Calu3 (cell line): ENCODE data around the gene CXXC5. TPM values are rescaled to one million over a fixed set of nuclear protein-coding genes. Genes with fewer than 3 reads are reported as not detected.
A peak's percentile ranks its signal among the peaks of the same experiment; 100 is the strongest.

Experiments used
- BruUV-seq: library from RNA; stranded (reverse); fragments of 400-500 nt; replicated peaks from 2 replicates; lab custom pipeline; 2021; lab: Mats Ljungman, UMichigan
- CTCF ChIA-PET: fragments of 300-600 bp; sonication (Branson Sonifier 250); formaldehyde crosslinking; loops from one replicate; lab custom pipeline; 2022; ENCODE audit warnings: antibody characterized with exemption; lab: Charles Lee
- DNase-seq: peaks from one replicate; pipeline ENCODE4 v3.0.0; 2022
- H3K27ac Mint-ChIP-seq: one replicate; pipeline ENCODE4 v1.8.0; 2022; ENCODE audit warnings: mixed read lengths; ENCODE audit not compliant: unreplicated experiment
- H3K27me3 Mint-ChIP-seq: one replicate; pipeline ENCODE4 v1.8.0; 2022; ENCODE audit warnings: mixed read lengths; ENCODE audit not compliant: unreplicated experiment
- H3K36me3 Mint-ChIP-seq: one replicate; pipeline ENCODE4 v1.8.0; 2022; ENCODE audit warnings: mild to moderate bottlenecking, moderate library complexity, mixed read lengths; ENCODE audit not compliant: insufficient read depth, unreplicated experiment
- H3K4me1 Mint-ChIP-seq: one replicate; pipeline ENCODE4 v1.8.0; 2022; ENCODE audit warnings: mild to moderate bottlenecking, low read depth, mixed read lengths; ENCODE audit not compliant: unreplicated experiment
- H3K4me3 Mint-ChIP-seq: one replicate; pipeline ENCODE4 v1.8.0; 2022; ENCODE audit warnings: mild to moderate bottlenecking, low read depth, moderate library complexity, mixed read lengths; ENCODE audit not compliant: unreplicated experiment
- H3K9me3 Mint-ChIP-seq: one replicate; pipeline ENCODE4 v1.8.0; 2022; ENCODE audit warnings: low read depth, mixed read lengths; ENCODE audit not compliant: unreplicated experiment
- CTCF ChIP-seq: fragments of 200-600 bp; IDR thresholded peaks from one replicate; pipeline ENCODE4 v1.8.0; 2022; ENCODE audit warnings: antibody characterized with exemption; ENCODE audit not compliant: unreplicated experiment
- intact Hi-C: fragments of 100-400 bp; cut with micrococcal nuclease; formaldehyde crosslinking; loops from one replicate; pipeline ENCODE4 v1.10.0; 2022; ENCODE audit not compliant: unreplicated experiment
- total RNA-seq: library from RNA; stranded (reverse); gene quantifications from 2 replicates; pipeline ENCODE4 v1.2.3, GENCODE V29; 2022

Gene CXXC5
- total RNA-seq, 1 experiment from 2014 or later = 69.1 TPM

GRCh38 chr5:139667001-139667729 lies 19.0 kb downstream of the CXXC5 start:
- H3K4me3 Mint-ChIP-seq = no peak overlapping the region
- H3K36me3 Mint-ChIP-seq = peaks cover 20% of the 10 kb centered on the region
- no peaks in the 10 kb centered on the region for H3K27me3 Mint-ChIP-seq
- CTCF ChIA-PET = interaction anchor here (1.2 to 2.9 kb wide), 5 partner anchors 9 to 108 kb away, joined by 3 to 11 read pairs (median 5); no protein-coding TSS in a partner anchor
- no peak for TF ChIP-seq CTCF
- DNase-seq = no peak
- intact Hi-C loops = no loop called here
- no TSS peak for BruUV-seq
- H3K9me3 Mint-ChIP-seq = no peaks in the 10 kb centered on the region
- peaks cover 63% of the 10 kb centered on the region for H3K4me1 Mint-ChIP-seq
- no peak overlapping the region for H3K27ac Mint-ChIP-seq

DNA sequence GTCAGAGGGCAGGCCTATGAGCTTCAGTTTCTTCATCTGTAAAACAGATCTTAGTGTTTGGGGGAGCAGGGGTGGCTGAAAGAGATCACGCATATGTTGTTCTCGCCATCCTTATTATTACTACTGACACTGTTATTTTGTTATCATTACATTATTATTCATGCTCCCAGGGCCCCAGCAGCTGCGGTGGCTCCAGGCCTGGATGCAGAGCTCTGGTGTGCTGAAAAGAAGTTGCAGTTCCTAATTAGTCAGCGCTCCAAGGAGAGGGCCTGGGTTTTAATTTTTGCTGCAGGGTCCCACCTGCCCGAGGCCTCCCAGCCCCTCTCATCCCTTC lies 19.5 kb downstream of the CXXC5 start:
- no TSS peak for BruUV-seq
- Mint-ChIP-seq H3K27me3 (no peaks in the 10 kb centered on the region), H3K4me1 (peaks cover 60% of the 10 kb centered on the region), H3K27ac (peak overlapping the region; percentile 47), H3K4me3 (peak overlapping the region; percentile 66), H3K9me3 (no peaks in the 10 kb centered on the region), H3K36me3 (peaks cover 21% of the 10 kb centered on the region)
- CTCF ChIA-PET = interaction anchor here (1.2 to 2.9 kb wide), 5 partner anchors 10 to 108 kb away, joined by 3 to 11 read pairs (median 5); no protein-coding TSS in a partner anchor
- TF ChIP-seq CTCF = no peak
- DNase-seq = no peak
- intact Hi-C loops = no loop called here

- Mint-ChIP-seq H3K4me3 (peak overlapping the region; percentile 66), H3K9me3 (no peaks in the 10 kb centered on the region), H3K4me1 (peaks cover 54% of the 10 kb centered on the region), H3K36me3 (peaks cover 26% of the 10 kb centered on the region), H3K27ac (peak overlapping the region; percentile 47), H3K27me3 (no peaks in the 10 kb centered on the region)
- intact Hi-C loops = no loop called here
- BruUV-seq = no TSS peak
- no peak for DNase-seq
- TF ChIP-seq CTCF = no peak
- CTCF ChIA-PET = interaction anchor here (0.6 to 2.9 kb wide), 6 partner anchors 11 to 107 kb away, joined by 3 to 11 read pairs (median 5); no protein-coding TSS in a partner anchor
Measured at GRCh38 chr5:139668064-139668880, 20.1 kb downstream of the CXXC5 start.

DNA sequence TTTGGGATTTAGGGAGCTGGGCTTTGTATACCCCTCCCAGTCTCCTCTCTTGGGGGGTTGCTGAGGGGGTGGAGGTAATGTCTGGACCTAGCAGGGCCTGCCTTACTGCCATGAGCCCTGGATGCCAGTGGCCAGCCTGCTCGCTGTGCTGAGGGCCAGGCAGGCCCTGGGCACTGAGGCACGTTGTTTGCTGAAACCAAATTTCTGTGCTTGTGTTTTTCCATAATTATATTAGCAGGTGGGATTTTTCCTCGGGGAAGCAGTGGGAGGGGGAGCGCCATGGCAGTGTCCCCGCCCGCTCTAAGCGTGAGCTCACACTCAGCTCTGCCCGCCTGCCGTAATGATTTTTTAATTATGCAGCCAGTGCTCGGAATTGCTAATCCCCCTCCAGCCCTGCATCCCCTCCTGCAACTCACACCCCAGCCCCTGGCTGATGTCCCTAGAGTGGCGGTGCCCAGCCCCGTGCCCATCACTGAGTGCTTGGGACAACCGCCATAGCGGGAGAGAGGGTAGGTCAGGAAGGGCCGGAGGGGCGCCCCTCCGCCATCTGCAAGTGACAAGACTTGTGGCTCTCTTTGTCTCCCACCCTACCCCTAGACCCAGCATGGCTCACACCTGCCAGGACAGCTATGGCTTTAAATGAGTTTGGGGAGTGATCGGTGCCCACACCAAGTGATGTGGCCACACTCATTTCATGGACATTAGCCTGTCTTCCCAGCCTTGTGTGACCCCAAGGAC lies 20.9 kb downstream of the CXXC5 start:
- no peaks in the 10 kb centered on the region for H3K27me3 Mint-ChIP-seq
- TF ChIP-seq CTCF = no peak
- H3K27ac Mint-ChIP-seq = peak overlapping the region; percentile 47
- H3K4me1 Mint-ChIP-seq = peaks cover 51% of the 10 kb centered on the region
- peak overlapping the region; percentile 66 for H3K4me3 Mint-ChIP-seq
- intact Hi-C loops = no loop called here
- no peaks in the 10 kb centered on the region for H3K9me3 Mint-ChIP-seq
- CTCF ChIA-PET = interaction anchor here (0.6 to 2.9 kb wide), 3 partner anchors 11 to 103 kb away, joined by 5 to 11 read pairs (median 5); no protein-coding TSS in a partner anchor
- no TSS peak for BruUV-seq
- H3K36me3 Mint-ChIP-seq = peaks cover 26% of the 10 kb centered on the region
- DNase-seq = no peak
